Measurements from ENCODE around the gene SPATA31A5.
"Not testable (repeated sequence)": the region's sequence is repeated elsewhere in the genome, so short reads cannot be mapped to it uniquely, and the experiment has no call there.

SPATA31A5 gene

DNA sequence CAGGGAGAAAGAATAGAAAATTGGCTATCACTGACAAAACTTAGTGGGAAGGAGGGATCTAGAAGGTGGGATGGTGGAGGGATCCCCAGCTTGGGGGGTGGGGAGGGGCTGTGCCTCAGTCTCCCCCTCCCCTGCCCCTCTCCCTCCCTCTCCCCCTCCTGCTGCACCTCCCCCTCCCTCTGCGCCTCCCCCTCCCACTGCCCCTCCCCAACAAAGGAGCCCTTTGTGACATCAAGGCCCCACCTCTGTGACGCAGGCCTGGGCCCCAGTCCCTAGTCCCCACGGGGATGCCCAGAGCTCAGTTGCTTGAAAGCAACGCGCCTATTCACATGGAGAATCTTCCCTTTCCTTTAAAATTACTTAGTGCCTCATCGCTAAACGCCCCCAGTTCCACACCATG, at the start of gene SPATA31A5:
Gene SPATA31A5 (plus strand): TSS at position 301 of the 400 bp plus-strand sequence. CDS start 29 bp downstream, at position 330.
- ATAC-seq, DNase-seq: not testable (repeated sequence)

- not testable (repeated sequence) for ATAC-seq, DNase-seq
Measured at GRCh38 chr9:60962990-60963350, 48.8 kb downstream of the SPATA31A5 start.

- ATAC-seq, DNase-seq: not testable (repeated sequence)
Measured at GRCh38 chr9:60966382-60966781, 52.2 kb downstream of the SPATA31A5 start.
